A549 (cell line): ENCODE measurements around the gene OTUB2. TPM values are rescaled to one million over a fixed set of nuclear protein-coding genes. Genes with fewer than 3 reads are reported as not detected.

Source experiments
- ATAC-seq, 2 experiments: fragments of 200-7000 bp in 1 of 2; fragments of >200 bp in 1 of 2; cut with Nextera tagmentation in 1 of 2; cut with Tn5 transposase in 1 of 2; 3 replicates each; pipeline versions ENCODE4 v1.8.0 to v1.9.1; 2018 to 2020; ENCODE audit warnings: mild to moderate bottlenecking in 1 of 2, moderate library complexity in 1 of 2
- CTCF ChIA-PET: fragments of 300-600 bp; sonication (Branson Sonifier 250); formaldehyde crosslinking; extraction: SDS; loops from one replicate; lab custom pipeline; 2021; ENCODE audit warnings: antibody characterized with exemption, inconsistent platforms; lab: Yijun Ruan, JAX
- POLR2A ChIA-PET: fragments of 350-600 bp; formaldehyde crosslinking; extraction: SDS; loops from one replicate; lab custom pipeline; 2021; ENCODE audit warnings: antibody characterized with exemption, inconsistent platforms; lab: Yijun Ruan, JAX
- DNase-seq, 2 experiments: peaks; one replicate each; pipeline versions ENCODE4 v3.0.0 to v3.0.0-alpha.2; 2011 to 2016; ENCODE audit warnings: low read depth in 1 of 2, low spot score in 1 of 2
- FAIRE-seq: peaks from 2 replicates; lab custom pipeline; 2011; peaks lifted over from hg19 to GRCh38; lab: Jason Lieb, UNC
- H3K27ac ChIP-seq, 2 experiments: fragments of >200 bp; sonication (Bioruptor Twin); formaldehyde crosslinking; 3 replicates each; pipeline ENCODE4 v1.5.1; 2016 to 2017
- H3K4me1 ChIP-seq: fragments of >200 bp; sonication (Bioruptor Twin); formaldehyde crosslinking; 3 replicates; pipeline ENCODE4 v1.6.1; 2016
- H3K4me2 ChIP-seq: fragments of >200 bp; sonication (Bioruptor Twin); formaldehyde crosslinking; 3 replicates; pipeline ENCODE4 v1.6.1; 2016
- H3K4me3 ChIP-seq: fragments of >200 bp; sonication (Bioruptor Twin); formaldehyde crosslinking; 3 replicates; pipeline ENCODE4 v1.5.1; 2016
- H3K9me3 ChIP-seq: fragments of >200 bp; sonication (Bioruptor Twin); formaldehyde crosslinking; 3 replicates; pipeline ENCODE4 v1.6.1; 2016
- CEBPB ChIP-seq, 2 experiments: fragments of >200 bp in 1 of 2; sonication (Bioruptor Twin) in 1 of 2; formaldehyde crosslinking in 1 of 2; IDR thresholded peaks; 2 replicates each; pipeline ENCODE4 v1.6.1; 2012 to 2016
- CHD2 ChIP-seq: fragments of 150-350 bp; IDR thresholded peaks from 2 replicates; pipeline ENCODE4 v1.6.1; 2014; ENCODE audit warnings: low read length; ENCODE audit not compliant: partially characterized antibody
- CHD4 ChIP-seq: fragments of 200-600 bp; sonication (generic); IDR thresholded peaks from 2 replicates; pipeline ENCODE4 v1.6.1; 2016; ENCODE audit warnings: antibody characterized with exemption, mild to moderate bottlenecking, borderline replicate concordance
- EHF ChIP-seq: fragments of 250-450 bp; sonication (Bioruptor Pico); IDR thresholded peaks from 2 replicates; pipeline ENCODE4 v1.5.0; 2020; ENCODE audit warnings: mild to moderate bottlenecking
- EHMT2 ChIP-seq: fragments of 200-600 bp; sonication (generic); IDR thresholded peaks from 2 replicates; pipeline ENCODE4 v1.6.1; 2016; ENCODE audit warnings: antibody characterized with exemption, low read depth, mild to moderate bottlenecking, moderate library complexity
- FOSB ChIP-seq: fragments of 250-450 bp; sonication (Bioruptor Pico); IDR thresholded peaks from 2 replicates; pipeline ENCODE4 v1.5.0; 2020; ENCODE audit warnings: mild to moderate bottlenecking, moderate library complexity
- FOSL2 ChIP-seq, 2 experiments: fragments of 450-650 bp in 1 of 2; fragments of >200 bp in 1 of 2; sonication (Bioruptor Twin) in 1 of 2; formaldehyde crosslinking; IDR thresholded peaks; 2 replicates each; pipeline versions ENCODE4 v1.5.0 to v1.6.1; 2016 to 2020; ENCODE audit warnings: mild to moderate bottlenecking in 1 of 2, moderate library complexity in 1 of 2
- FOXS1 ChIP-seq: fragments of 250-450 bp; sonication (Bioruptor Pico); IDR thresholded peaks from 2 replicates; pipeline ENCODE4 v1.5.0; 2020; ENCODE audit warnings: mild to moderate bottlenecking, moderate library complexity
- GATA3 ChIP-seq: IDR thresholded peaks from 2 replicates; pipeline ENCODE4 v1.6.1; 2012; ENCODE audit warnings: borderline replicate concordance
- HEYL ChIP-seq: fragments of 250-450 bp; sonication (Bioruptor Pico); IDR thresholded peaks from 2 replicates; pipeline ENCODE4 v1.8.0; 2021; ENCODE audit warnings: mild to moderate bottlenecking, moderate library complexity
- HOXB13 ChIP-seq: fragments of 250-450 bp; sonication (Bioruptor Pico); IDR thresholded peaks from 2 replicates; pipeline ENCODE4 v1.5.0; 2020; ENCODE audit warnings: low read depth, mild to moderate bottlenecking, moderate library complexity
- JUN ChIP-seq, 2 experiments: fragments of >200 bp; sonication (Bioruptor Twin); formaldehyde crosslinking; IDR thresholded peaks; 2 replicates in 1 of 2; 3 replicates in 1 of 2; pipeline ENCODE4 v1.6.1; 2016 to 2017
- MAFK ChIP-seq: fragments of 450-650 bp; IDR thresholded peaks from 2 replicates; pipeline ENCODE4 v1.6.1; 2014; ENCODE audit not compliant: partially characterized antibody
- NFE2L2 ChIP-seq: fragments of 150-350 bp; conservative IDR thresholded peaks from 2 replicates; pipeline ENCODE4 v1.6.1; 2014; ENCODE audit warnings: low read length
- PHF8 ChIP-seq: fragments of 200-600 bp; sonication (generic); IDR thresholded peaks from 2 replicates; pipeline ENCODE4 v1.6.1; 2016; ENCODE audit warnings: low read depth, mild to moderate bottlenecking, antibody characterized with exemption, moderate library complexity, borderline replicate concordance
- POLR2A ChIP-seq: IDR thresholded peaks from 2 replicates; pipeline ENCODE4 v1.6.1; 2012; ENCODE audit warnings: mild to moderate bottlenecking, low read length
- POLR2AphosphoS2 ChIP-seq: conservative IDR thresholded peaks from 2 replicates; pipeline ENCODE4 v1.6.1; 2012; ENCODE audit warnings: low read length, improper control_type of control experiment, inconsistent platforms
- RAD21 ChIP-seq, 2 experiments: fragments of >200 bp in 1 of 2; sonication (Bioruptor Twin) in 1 of 2; formaldehyde crosslinking in 1 of 2; IDR thresholded peaks in 1 of 2; conservative IDR thresholded peaks in 1 of 2; 2 replicates in 1 of 2; 3 replicates in 1 of 2; pipeline ENCODE4 v1.6.1; 2012 to 2018; ENCODE audit warnings: inconsistent platforms in 1 of 2
- RFX5 ChIP-seq: fragments of 450-650 bp; IDR thresholded peaks from 2 replicates; pipeline ENCODE4 v1.7.1; 2014; ENCODE audit warnings: antibody characterized with exemption, mild to moderate bottlenecking, moderate library complexity
- SREBF2 ChIP-seq: fragments of 450-650 bp; IDR thresholded peaks from 2 replicates; pipeline ENCODE4 v1.6.1; 2014; ENCODE audit warnings: mild to moderate bottlenecking, moderate library complexity
- WGBS: methylation state at CpG from one replicate; pipeline ENCODE4 v1.1.6; 2017; ENCODE audit errors: missing lambda C conversion rate; 5-methylcytosine and 5-hydroxymethylcytosine counted together
- polyA plus RNA-seq, 4 experiments: library from polyadenylated mRNA; depleted of rRNA in 3 of 4; stranded (reverse); fragments of >200 nt; fragmentation: RNase III in 1 of 4; extraction: RNeasy Plus Mini Kit Qiagen cat#74134 plus additional on column Dnase treatment in 1 of 4; gene quantifications; 2 replicates in 3 of 4; 3 replicates in 1 of 4; pipeline ENCODE4 v1.2.3, GENCODE V29; 2011 to 2017
- TF ChIP-seq, protein P1 (sequence below): fragments of 250-450 bp; sonication (Bioruptor Pico); IDR thresholded peaks from 2 replicates; pipeline ENCODE4 v1.5.0; 2020; ENCODE audit warnings: low read depth, mild to moderate bottlenecking, moderate library complexity
- TF ChIP-seq, protein P2 (sequence below): fragments of >200 bp; sonication (Bioruptor Twin); formaldehyde crosslinking; IDR thresholded peaks from 3 replicates; pipeline ENCODE4 v1.5.1; 2016

The OTUB2 gene
- polyA plus RNA-seq, 2 of the 4 experiments (the other 2 are of a cell fraction), result 1.2 to 2.5 TPM

GRCh38 chr14:94011795-94012194, 14.3 kb upstream of the OTUB2 start:
- no peaks in the 10 kb centered on the region for H3K9me3 ChIP-seq
- peak in 1 of 2 experiments; percentile 63; a peak in 3 of 6 replicates for ATAC-seq
- H3K4me1 ChIP-seq, result peaks cover 17% of the 10 kb centered on the region; the same call in 2 of the 3 replicates
- H3K4me2 ChIP-seq, result peak overlapping the region; percentile 47; the same call in 2 of the 3 replicates
- TF ChIP-seq, protein P1, sequence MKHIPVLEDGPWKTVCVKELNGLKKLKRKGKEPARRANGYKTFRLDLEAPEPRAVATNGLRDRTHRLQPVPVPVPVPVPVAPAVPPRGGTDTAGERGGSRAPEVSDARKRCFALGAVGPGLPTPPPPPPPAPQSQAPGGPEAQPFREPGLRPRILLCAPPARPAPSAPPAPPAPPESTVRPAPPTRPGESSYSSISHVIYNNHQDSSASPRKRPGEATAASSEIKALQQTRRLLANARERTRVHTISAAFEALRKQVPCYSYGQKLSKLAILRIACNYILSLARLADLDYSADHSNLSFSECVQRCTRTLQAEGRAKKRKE (CRISPR knock-in tag), result no peak
- TF ChIP-seq FOSL2 (IDR thresholded peaks at IDR 0.05) (no peak), FOSL2 (CRISPR knock-in tag; IDR thresholded peaks at IDR 0.05) (no peak), SREBF2 (no peak), FOSB (no peak), EHF (CRISPR knock-in tag) (no peak), FOXS1 (no peak), GATA3 (no peak), MAFK (no peak), JUN (IDR thresholded peaks at IDR 0.05) (no peak), EHMT2 (no peak), HEYL (no peak)
- DNase-seq, result no peak
- CTCF ChIA-PET, result interaction anchor here (0.9 to 2.4 kb wide), 6 partner anchors 10 to 75 kb away, joined by 3 to 19 read pairs (median 6); no protein-coding TSS in a partner anchor
- POLR2A ChIA-PET, result no interaction called here
- WGBS, result 38% methylated on average over 2 of the region's 2 CpGs
- H3K27ac ChIP-seq, result peak overlapping the region in 1 of 2 experiments; percentile 57; a peak in 2 of 6 replicates
- no peak for FAIRE-seq
- no peak overlapping the region for H3K4me3 ChIP-seq

DNA sequence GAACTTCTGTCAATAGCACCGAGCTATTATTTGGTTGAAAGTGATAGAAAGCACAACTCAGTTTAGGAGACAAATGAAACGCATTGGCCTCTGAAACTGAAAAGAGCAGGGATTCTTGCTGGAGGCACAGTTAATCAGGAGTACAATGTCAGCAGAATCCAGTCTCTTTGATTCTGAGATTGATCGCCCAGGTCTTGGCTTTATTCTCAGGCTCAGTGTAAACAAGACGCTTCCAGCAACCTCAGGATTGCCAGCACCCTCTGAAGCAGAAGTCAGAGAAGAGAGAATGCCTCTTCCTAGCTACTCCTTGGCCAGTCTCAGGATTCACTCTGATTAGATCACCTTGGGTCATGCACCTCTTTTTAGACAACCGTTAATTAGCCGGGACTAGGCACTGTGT, 11.8 kb upstream of the OTUB2 start:
- POLR2A ChIA-PET, result no interaction called here
- DNase-seq (no peak), ATAC-seq (no peak), FAIRE-seq (no peak)
- CTCF ChIA-PET, result interaction anchor here (1.2 to 2.3 kb wide), 4 partner anchors 11 to 78 kb away, joined by 3 to 9 read pairs (median 6); partner anchors contain the start of gene OTUB2
- WGBS, result 83% methylated on average over 6 of the region's 6 CpGs
- H3K9me3 ChIP-seq, result no peaks in the 10 kb centered on the region
- no peak overlapping the region for H3K4me3 ChIP-seq
- H3K4me1 ChIP-seq, result peaks cover 17% of the 10 kb centered on the region; the same call in 2 of the 3 replicates
- TF ChIP-seq RAD21 (conservative IDR thresholded peaks at IDR 0.05 in 1 of 2, IDR thresholded peaks at IDR 0.05 in 1 of 2), result no peak
- no peak for TF ChIP-seq HOXB13 (CRISPR knock-in tag)
- TF ChIP-seq NFE2L2, result no peak
- TF ChIP-seq CEBPB (IDR thresholded peaks at IDR 0.05), result no peak
- TF ChIP-seq RFX5, result no peak
- no peak for TF ChIP-seq CHD4
- no peak for TF ChIP-seq HEYL
- no peak for TF ChIP-seq CHD2
- no peak overlapping the region for H3K27ac ChIP-seq
- H3K4me2 ChIP-seq, result no peak overlapping the region

GRCh38 chr14:94015223-94015622, 10.9 kb upstream of the OTUB2 start:
- DNase-seq (no peak), ATAC-seq (peak in 1 of 2 experiments; percentile 58; a peak in 3 of 6 replicates), FAIRE-seq (no peak)
- no peaks in the 10 kb centered on the region for H3K9me3 ChIP-seq
- no peak for TF ChIP-seq PHF8
- no peak for TF ChIP-seq POLR2AphosphoS2
- TF ChIP-seq JUN (IDR thresholded peaks at IDR 0.05), result no peak
- no peak for TF ChIP-seq RAD21 (conservative IDR thresholded peaks at IDR 0.05 in 1 of 2, IDR thresholded peaks at IDR 0.05 in 1 of 2)
- no peak for TF ChIP-seq POLR2A
- TF ChIP-seq, protein P2, sequence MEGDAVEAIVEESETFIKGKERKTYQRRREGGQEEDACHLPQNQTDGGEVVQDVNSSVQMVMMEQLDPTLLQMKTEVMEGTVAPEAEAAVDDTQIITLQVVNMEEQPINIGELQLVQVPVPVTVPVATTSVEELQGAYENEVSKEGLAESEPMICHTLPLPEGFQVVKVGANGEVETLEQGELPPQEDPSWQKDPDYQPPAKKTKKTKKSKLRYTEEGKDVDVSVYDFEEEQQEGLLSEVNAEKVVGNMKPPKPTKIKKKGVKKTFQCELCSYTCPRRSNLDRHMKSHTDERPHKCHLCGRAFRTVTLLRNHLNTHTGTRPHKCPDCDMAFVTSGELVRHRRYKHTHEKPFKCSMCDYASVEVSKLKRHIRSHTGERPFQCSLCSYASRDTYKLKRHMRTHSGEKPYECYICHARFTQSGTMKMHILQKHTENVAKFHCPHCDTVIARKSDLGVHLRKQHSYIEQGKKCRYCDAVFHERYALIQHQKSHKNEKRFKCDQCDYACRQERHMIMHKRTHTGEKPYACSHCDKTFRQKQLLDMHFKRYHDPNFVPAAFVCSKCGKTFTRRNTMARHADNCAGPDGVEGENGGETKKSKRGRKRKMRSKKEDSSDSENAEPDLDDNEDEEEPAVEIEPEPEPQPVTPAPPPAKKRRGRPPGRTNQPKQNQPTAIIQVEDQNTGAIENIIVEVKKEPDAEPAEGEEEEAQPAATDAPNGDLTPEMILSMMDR, result no peak
- no peak overlapping the region for H3K4me3 ChIP-seq
- peaks cover 10% of the 10 kb centered on the region; the same call in 2 of the 3 replicates for H3K4me1 ChIP-seq
- 53% methylated on average over 2 of the region's 2 CpGs for WGBS
- ChIA-PET CTCF (interaction anchor here (0.6 to 2.3 kb wide), 6 partner anchors 11 to 627 kb away, joined by 3 to 9 read pairs (median 3); partner anchors contain the start of gene OTUB2), POLR2A (no interaction called here)
- no peak overlapping the region for H3K27ac ChIP-seq
- no peak overlapping the region for H3K4me2 ChIP-seq
